Measurements from ENCODE around the gene POMGNT1.

Gene POMGNT1

DNA sequence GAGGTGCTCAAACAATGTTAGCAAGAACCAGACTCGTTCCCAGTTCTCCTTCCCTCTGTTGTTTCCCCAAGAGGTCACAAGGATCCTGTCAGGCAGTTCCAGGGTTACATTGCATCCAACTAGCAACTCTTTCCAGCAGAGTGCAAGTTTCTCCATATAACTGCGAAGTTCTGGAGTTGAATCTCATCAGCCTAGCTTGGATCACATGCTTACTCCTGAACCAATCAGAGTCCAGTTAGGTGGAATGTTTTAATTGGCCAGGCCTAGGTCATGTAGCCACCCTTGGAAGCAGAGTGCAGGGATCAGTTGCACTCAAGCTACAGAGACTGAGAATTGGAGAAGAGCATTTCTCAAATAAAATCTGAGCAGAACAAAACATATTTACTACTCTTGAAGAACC, 49.9 kb downstream of the POMGNT1 start:
- Histone ChIP-seq H3K4me3 (ENCODE audit: severe bottlenecking) (no peak overlapping the region), H3K36me3 (ENCODE audit: low read depth) (no peaks in the 10 kb centered on the region), H3K4me1 (ENCODE audit: insufficient read depth, poor library complexity, severe bottlenecking) (no peaks in the 10 kb centered on the region), H3K27ac (ENCODE audit: poor library complexity, severe bottlenecking) (no peak overlapping the region), H3K27me3 (ENCODE audit: insufficient read depth, poor library complexity, severe bottlenecking) (no peaks in the 10 kb centered on the region), H3K9me3 (ENCODE audit: severe bottlenecking) (no peaks in the 10 kb centered on the region)
- TF ChIP-seq, protein P1, sequence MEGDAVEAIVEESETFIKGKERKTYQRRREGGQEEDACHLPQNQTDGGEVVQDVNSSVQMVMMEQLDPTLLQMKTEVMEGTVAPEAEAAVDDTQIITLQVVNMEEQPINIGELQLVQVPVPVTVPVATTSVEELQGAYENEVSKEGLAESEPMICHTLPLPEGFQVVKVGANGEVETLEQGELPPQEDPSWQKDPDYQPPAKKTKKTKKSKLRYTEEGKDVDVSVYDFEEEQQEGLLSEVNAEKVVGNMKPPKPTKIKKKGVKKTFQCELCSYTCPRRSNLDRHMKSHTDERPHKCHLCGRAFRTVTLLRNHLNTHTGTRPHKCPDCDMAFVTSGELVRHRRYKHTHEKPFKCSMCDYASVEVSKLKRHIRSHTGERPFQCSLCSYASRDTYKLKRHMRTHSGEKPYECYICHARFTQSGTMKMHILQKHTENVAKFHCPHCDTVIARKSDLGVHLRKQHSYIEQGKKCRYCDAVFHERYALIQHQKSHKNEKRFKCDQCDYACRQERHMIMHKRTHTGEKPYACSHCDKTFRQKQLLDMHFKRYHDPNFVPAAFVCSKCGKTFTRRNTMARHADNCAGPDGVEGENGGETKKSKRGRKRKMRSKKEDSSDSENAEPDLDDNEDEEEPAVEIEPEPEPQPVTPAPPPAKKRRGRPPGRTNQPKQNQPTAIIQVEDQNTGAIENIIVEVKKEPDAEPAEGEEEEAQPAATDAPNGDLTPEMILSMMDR (IDR thresholded peaks at IDR 0.05; ENCODE audit: poor library complexity, severe bottlenecking): no peak
- DNase-seq (ENCODE audit: low spot score) (no peak), ATAC-seq (ENCODE audit: low read depth) (no peak)
